ENCODE data around the gene CTRL.
"Not testable (repeated sequence)": the region's sequence is repeated elsewhere in the genome, so short reads cannot be mapped to it uniquely, and the experiment has no call there.

The CTRL gene

GRCh38 chr16:67923414-67924116 is 8.1 kb downstream of the CTRL start:
- DNase-seq = no peak

- no peak for DNase-seq
These were observed 8.9 kb downstream of the CTRL start for GRCh38 chr16:67922740-67923139.

- DNase-seq = no peak
These were observed 9.4 kb downstream of the CTRL start for GRCh38 chr16:67922221-67922620.

- DNase-seq = no peak
These were observed 11.9 kb downstream of the CTRL start for GRCh38 chr16:67919622-67920221.

- DNase-seq = peak; percentile 89
These were observed 13.8 kb downstream of the CTRL start for GRCh38 chr16:67917852-67918236.

- no peak for DNase-seq
These were observed 14.4 kb downstream of the CTRL start for GRCh38 chr16:67917140-67917851.

GRCh38 chr16:67915831-67916723 is 15.6 kb downstream of the CTRL start:
- DNase-seq = no peak

GRCh38 chr16:67915496-67915769 is 16.2 kb downstream of the CTRL start:
- not testable (repeated sequence) for DNase-seq

- DNase-seq = no peak
These were observed 16.7 kb downstream of the CTRL start for GRCh38 chr16:67914758-67915495.

- DNase-seq = peak; percentile 26
These were observed 21.5 kb downstream of the CTRL start for GRCh38 chr16:67910158-67910557.

GRCh38 chr16:67909056-67909742 is 22.5 kb downstream of the CTRL start:
- no peak for DNase-seq

- no peak for DNase-seq
These were observed 24.1 kb downstream of the CTRL start for GRCh38 chr16:67907397-67908180.

GRCh38 chr16:67902831-67903230 is 28.8 kb downstream of the CTRL start:
- no peak for DNase-seq

- DNase-seq = no peak
These were observed 29.9 kb downstream of the CTRL start for GRCh38 chr16:67901734-67902133.

- DNase-seq = peak; percentile 6
These were observed 34.4 kb downstream of the CTRL start for GRCh38 chr16:67897231-67897630.

- no peak for DNase-seq
These were observed 37.8 kb downstream of the CTRL start for GRCh38 chr16:67893743-67894399.

- DNase-seq = peak; percentile 95
These were observed 38.5 kb downstream of the CTRL start, which contains the start of gene PSKH1 for GRCh38 chr16:67892899-67893742. Gene PSKH1, plus strand, starts transcription at chr16:67893254. Its CDS starts 15,496 bp downstream, at chr16:67908750.

GRCh38 chr16:67892375-67892774 is 39.3 kb downstream of the CTRL start:
- no peak for DNase-seq

- DNase-seq = no peak
These were observed 43.3 kb downstream of the CTRL start for GRCh38 chr16:67888331-67888730.

Data from fibroblast of skin of back (primary cell).